Spleen (tissue), 11 donors: ENCODE measurements around the gene H6PD. TPM values are rescaled to one million over a fixed set of nuclear protein-coding genes. Genes with fewer than 3 reads are reported as not detected.

ENCODE experiments used
- DNase-seq: peaks from one replicate; pipeline ENCODE4 v3.0.0-alpha.2; 2020
- H3K27ac ChIP-seq, 8 donors: fragments of 200-600 bp; sonication (generic) in 7 of 8; 1 replicate in 4 of 8; 2 replicates in 4 of 8; pipeline versions ENCODE4 v1.5.0 to v1.8.0; 2016 to 2021; ENCODE audit warnings: inconsistent platforms in 4 of 8, mild to moderate bottlenecking in 4 of 8, moderate library complexity in 1 of 8
- H3K27me3 ChIP-seq, 7 donors: fragments of 200-600 bp; sonication (generic) in 6 of 7; replicated peaks in 1 of 7; 1 replicate in 4 of 7; 2 replicates in 3 of 7; pipeline versions ENCODE4 v1.5.0 to v1.8.0; 2016 to 2021; ENCODE audit warnings: inconsistent platforms in 3 of 7, mild to moderate bottlenecking in 1 of 7
- H3K36me3 ChIP-seq, 6 donors: fragments of 200-600 bp; sonication (generic) in 5 of 6; 1 replicate in 4 of 6; 2 replicates in 2 of 6; pipeline versions ENCODE4 v1.5.0 to v1.8.0; 2016 to 2021; ENCODE audit warnings: inconsistent platforms in 2 of 6
- H3K4me1 ChIP-seq, 6 donors: fragments of 200-600 bp; sonication (generic) in 5 of 6; 1 replicate in 3 of 6; 2 replicates in 3 of 6; pipeline versions ENCODE4 v1.5.0 to v1.8.0; 2016 to 2021; ENCODE audit warnings: inconsistent platforms in 3 of 6
- H3K4me3 ChIP-seq, 8 donors: fragments of 200-600 bp; sonication (generic) in 7 of 8; 1 replicate in 4 of 8; 2 replicates in 4 of 8; pipeline versions ENCODE4 v1.5.0 to v1.8.0; 2016 to 2021; ENCODE audit warnings: inconsistent platforms in 4 of 8, mild to moderate bottlenecking in 4 of 8, moderate library complexity in 2 of 8
- H3K9me3 ChIP-seq, 8 donors: fragments of 200-600 bp; sonication (generic) in 7 of 8; 1 replicate in 4 of 8; 2 replicates in 4 of 8; pipeline versions ENCODE4 v1.5.0 to v1.8.0; 2016 to 2021; ENCODE audit warnings: inconsistent platforms in 4 of 8
- POLR2A ChIP-seq, 3 donors: fragments of 450-650 bp; IDR thresholded peaks; one replicate each; pipeline ENCODE4 v1.5.1; 2017; ENCODE audit warnings: antibody characterized with exemption in 3 of 3, mild to moderate bottlenecking in 1 of 3
- POLR2AphosphoS5 ChIP-seq, 3 donors: sonication (generic); formaldehyde crosslinking; IDR thresholded peaks; one replicate each; pipeline ENCODE4 v1.5.1; 2017; ENCODE audit warnings: antibody characterized with exemption in 3 of 3
- WGBS, 5 donors: extraction: QIAGEN DNeasy Blood & Tissue Kit in 3 of 5; methylation state at CpG; one replicate each; pipeline versions ENCODE4 v1.1.5 to v1.1.7; 2013 to 2018; 5-methylcytosine and 5-hydroxymethylcytosine counted together
- intact Hi-C: fragments of 100-400 bp; cut with DNase I; formaldehyde crosslinking; loops from one replicate; pipeline ENCODE4 v1.15.0; 2023; ENCODE audit warnings: low total_unique reads
- polyA plus RNA-seq, 3 donors: library from polyadenylated mRNA; stranded (reverse); fragments of 200-250 nt; gene quantifications; one replicate each; pipeline ENCODE4 v1.2.1, GENCODE V29; 2013
- total RNA-seq, 7 donors: library from RNA; depleted of rRNA in 3 of 7; stranded (reverse); fragments of >200 nt in 3 of 7; fragmentation: NEBNext Ultra II Directional in 4 of 7; extraction: Animal tissue kit (Norgen Biotek cat#: 25700) in 4 of 7; gene quantifications; one replicate each; pipeline versions ENCODE4 v1.1.0 to v1.2.1, GENCODE V29; 2016 to 2021
- TF ChIP-seq, protein P1 (sequence below), 11 experiments: fragments of 200-600 bp in 7 of 11; fragments of 450-650 bp in 4 of 11; sonication (generic) in 4 of 11; IDR thresholded peaks in 8 of 11; conservative IDR thresholded peaks in 3 of 11; 1 replicate in 7 of 11; 2 replicates in 4 of 11; pipeline versions ENCODE4 v1.4.0 to v1.8.0; 2016 to 2021; ENCODE audit warnings: antibody characterized with exemption in 11 of 11, inconsistent platforms in 4 of 11, mild to moderate bottlenecking in 1 of 11
- donor health status: healthy with polysubstance abuse.
- donor health status: DM: no; HTN: no; CAD: no; lungs with moderate emphysema.
- donor health status: DM: no; HTN: no; CAD: no.
- donor health status: Bipolar disorder and iron deficiency.
- donor health status: healthy.
- donor health status: DM: no; HTN: no; CAD: no.
- donor health status: DM: yes; HTN: yes; CAD: no.

The H6PD gene
- total and polyA plus RNA-seq, 10 donors: 4.5 to 55.3 (median 35.5) TPM

DNA sequence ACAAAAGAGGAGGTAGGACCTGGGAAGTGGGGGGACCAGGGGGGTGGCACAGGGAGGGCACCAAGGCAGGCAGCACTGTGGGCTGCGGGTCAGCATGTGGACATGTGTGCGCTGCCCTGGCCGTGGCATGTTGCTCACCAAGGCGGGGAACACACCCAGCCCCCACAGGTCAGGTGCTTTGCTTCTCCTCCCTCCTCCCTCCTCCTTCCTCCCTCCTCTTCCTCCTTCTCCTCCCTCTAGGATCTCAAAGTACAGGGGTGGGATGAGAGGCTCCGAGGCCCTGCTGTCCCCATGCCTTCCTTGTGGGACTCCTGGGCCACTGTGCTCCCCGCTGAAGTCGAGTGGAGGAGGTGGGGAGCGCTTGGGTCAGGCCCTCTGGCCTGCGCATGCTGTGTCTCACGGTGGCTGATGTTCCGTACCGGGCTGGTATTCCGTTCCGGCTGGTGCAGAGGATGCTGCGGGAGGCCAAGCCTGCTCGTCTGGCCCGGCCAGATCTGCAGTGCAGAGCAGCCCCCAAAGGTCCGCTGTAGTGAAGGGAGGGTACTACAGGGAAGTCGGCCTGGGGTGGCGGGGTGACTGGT is 84.7 kb downstream of the H6PD start:
- no peak for DNase-seq
- no peaks in the 10 kb centered on the region for H3K9me3 ChIP-seq
- peaks cover 0 to 52% (median 19%) of the 10 kb centered on the region in 6 donors for H3K4me1 ChIP-seq
- no peaks in the 10 kb centered on the region for H3K36me3 ChIP-seq
- H3K4me3 ChIP-seq: no peak overlapping the region
- 90 to 94% (median 91%) methylated on average over 11 to 20 of the region's 20 CpGs for WGBS, 5 donors
- H3K27me3 ChIP-seq: no peaks in the 10 kb centered on the region
- TF ChIP-seq POLR2AphosphoS5 (IDR thresholded peaks at IDR 0.05): no peak
- no peak for TF ChIP-seq POLR2A (IDR thresholded peaks at IDR 0.05)
- TF ChIP-seq, protein P1, sequence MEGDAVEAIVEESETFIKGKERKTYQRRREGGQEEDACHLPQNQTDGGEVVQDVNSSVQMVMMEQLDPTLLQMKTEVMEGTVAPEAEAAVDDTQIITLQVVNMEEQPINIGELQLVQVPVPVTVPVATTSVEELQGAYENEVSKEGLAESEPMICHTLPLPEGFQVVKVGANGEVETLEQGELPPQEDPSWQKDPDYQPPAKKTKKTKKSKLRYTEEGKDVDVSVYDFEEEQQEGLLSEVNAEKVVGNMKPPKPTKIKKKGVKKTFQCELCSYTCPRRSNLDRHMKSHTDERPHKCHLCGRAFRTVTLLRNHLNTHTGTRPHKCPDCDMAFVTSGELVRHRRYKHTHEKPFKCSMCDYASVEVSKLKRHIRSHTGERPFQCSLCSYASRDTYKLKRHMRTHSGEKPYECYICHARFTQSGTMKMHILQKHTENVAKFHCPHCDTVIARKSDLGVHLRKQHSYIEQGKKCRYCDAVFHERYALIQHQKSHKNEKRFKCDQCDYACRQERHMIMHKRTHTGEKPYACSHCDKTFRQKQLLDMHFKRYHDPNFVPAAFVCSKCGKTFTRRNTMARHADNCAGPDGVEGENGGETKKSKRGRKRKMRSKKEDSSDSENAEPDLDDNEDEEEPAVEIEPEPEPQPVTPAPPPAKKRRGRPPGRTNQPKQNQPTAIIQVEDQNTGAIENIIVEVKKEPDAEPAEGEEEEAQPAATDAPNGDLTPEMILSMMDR (IDR thresholded peaks at IDR 0.05 in 8 of 11, conservative IDR thresholded peaks at IDR 0.05 in 3 of 11): no peak
- H3K27ac ChIP-seq: no peak overlapping the region
- intact Hi-C loops: no loop called here

DNA sequence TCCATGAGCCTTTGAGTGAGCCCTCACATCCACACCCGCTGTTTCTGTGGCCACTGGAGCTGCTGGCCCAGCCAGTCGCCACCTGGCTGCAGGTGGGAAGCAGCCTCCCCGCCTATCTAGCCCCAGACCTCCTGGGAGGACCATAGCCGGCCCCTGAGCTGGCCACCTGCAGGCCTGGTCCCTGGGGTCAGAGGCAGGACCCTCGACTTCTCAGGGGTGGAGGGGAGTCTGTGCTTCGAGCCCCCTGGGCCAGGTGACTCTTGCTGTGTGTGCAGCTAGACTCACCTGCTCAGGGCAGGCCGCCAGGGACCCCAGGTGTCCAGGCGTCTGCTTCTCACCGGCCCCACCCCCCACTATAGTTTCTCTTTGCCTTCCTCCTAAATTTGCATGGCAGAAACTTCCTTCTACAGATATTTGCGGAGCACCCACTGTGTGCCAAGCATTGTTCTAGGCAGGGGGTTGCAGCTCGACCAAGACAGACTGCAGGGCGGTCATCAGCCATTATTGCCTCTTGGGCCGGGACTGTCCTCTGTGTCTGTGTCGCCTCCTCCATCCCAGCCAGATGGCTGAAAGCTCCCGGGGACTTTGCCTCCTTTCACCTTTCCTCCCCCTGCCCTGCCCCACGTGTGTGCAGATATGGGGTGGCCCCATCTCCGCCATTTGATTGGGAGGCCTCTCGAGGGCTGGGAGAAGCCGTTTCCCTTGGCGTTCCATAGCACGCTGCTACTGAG is 85.4 kb downstream of the H6PD start:
- 77 to 85% (median 81%) methylated on average over 13 to 21 of the region's 21 CpGs for WGBS, 5 donors
- Histone ChIP-seq H3K27me3 (no peaks in the 10 kb centered on the region), H3K9me3 (no peaks in the 10 kb centered on the region), H3K27ac (no peak overlapping the region), H3K36me3 (no peaks in the 10 kb centered on the region), H3K4me3 (no peak overlapping the region), H3K4me1 (peaks cover 0 to 57% (median 19%) of the 10 kb centered on the region in 6 donors)
- no peak for TF ChIP-seq POLR2A (IDR thresholded peaks at IDR 0.05)
- TF ChIP-seq POLR2AphosphoS5 (IDR thresholded peaks at IDR 0.05): no peak
- TF ChIP-seq, protein P1 (IDR thresholded peaks at IDR 0.05 in 8 of 11, conservative IDR thresholded peaks at IDR 0.05 in 3 of 11): no peak
- no peak for DNase-seq
- intact Hi-C loops: no loop called here

Other genes starting within 250 kb of the H6PD start
- gene SLC2A7, start 208.4 kb upstream of the H6PD start, total RNA-seq: not detected
- not detected for gene SLC2A7, start 208.4 kb upstream of the H6PD start, polyA plus RNA-seq
- 10 to 100 TPM in 1 of 7 donors, 1 to 10 TPM in 6; 5.3 to 23.6 (median 8.4) TPM for gene SLC2A5, start 165.1 kb upstream of the H6PD start, total RNA-seq
- gene SLC2A5, start 165.1 kb upstream of the H6PD start, polyA plus RNA-seq: 1 to 10 TPM; 2.9 to 4.6 (median 3.2) TPM
- gene GPR157, start 105.7 kb upstream of the H6PD start, total RNA-seq: 10 to 100 TPM in 1 of 7 donors, 1 to 10 TPM in 6; 5.7 to 10.5 (median 6.8) TPM
- gene GPR157, start 105.7 kb upstream of the H6PD start, polyA plus RNA-seq: 1 to 10 TPM; 1.2 to 2.8 (median 1.5) TPM
- gene SPSB1, start 58.1 kb downstream of the H6PD start, total RNA-seq: 1 to 10 TPM; 2.4 to 7.9 (median 5.3) TPM
- 1 to 10 TPM; 1.3 to 3.4 (median 2.7) TPM for gene SPSB1, start 58.1 kb downstream of the H6PD start, polyA plus RNA-seq